NCI-H524 treated with DMSO at 0.1 percent for 48 hours (cell line): Measurements from ENCODE around the gene CRY2.
A peak's percentile ranks its signal among the peaks of the same experiment; 100 is the strongest.

Experiments used
- DNase-seq: peaks from one replicate; lab custom pipeline; 2025; lab: John Stamatoyannopoulos, UW

CRY2 gene

DNA sequence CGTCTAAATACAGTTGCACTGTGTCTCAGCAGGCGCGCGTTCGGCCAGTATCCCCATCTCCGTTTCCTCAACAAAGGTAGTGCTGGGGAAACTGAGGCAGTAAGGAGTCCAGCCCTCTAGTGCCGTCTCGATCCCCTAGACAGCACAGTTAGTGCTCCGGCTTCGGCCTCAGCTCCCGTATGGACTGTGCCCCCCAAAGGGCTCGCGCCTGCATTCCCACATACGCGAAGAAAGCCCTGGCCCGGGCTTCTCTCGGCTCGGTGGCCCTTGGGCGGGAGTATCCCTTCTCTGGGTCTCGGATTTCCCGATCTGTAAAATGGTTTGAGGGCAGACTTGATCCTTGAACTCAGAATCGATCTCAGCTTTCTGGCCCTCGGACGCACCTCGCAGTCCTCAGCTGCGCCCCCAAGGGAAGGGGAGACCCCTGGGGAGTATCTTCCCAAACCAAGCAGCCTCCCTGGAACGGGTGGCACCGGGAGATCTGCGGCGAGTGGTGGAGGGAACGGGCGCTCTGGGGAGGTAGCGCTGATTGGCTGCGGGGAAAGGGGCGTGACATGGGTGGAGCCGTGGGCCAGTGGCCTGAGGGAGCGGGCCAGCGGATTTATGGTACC lies 71.2 kb downstream of the CRY2 start:
- DNase-seq: peak; percentile 28

DNA sequence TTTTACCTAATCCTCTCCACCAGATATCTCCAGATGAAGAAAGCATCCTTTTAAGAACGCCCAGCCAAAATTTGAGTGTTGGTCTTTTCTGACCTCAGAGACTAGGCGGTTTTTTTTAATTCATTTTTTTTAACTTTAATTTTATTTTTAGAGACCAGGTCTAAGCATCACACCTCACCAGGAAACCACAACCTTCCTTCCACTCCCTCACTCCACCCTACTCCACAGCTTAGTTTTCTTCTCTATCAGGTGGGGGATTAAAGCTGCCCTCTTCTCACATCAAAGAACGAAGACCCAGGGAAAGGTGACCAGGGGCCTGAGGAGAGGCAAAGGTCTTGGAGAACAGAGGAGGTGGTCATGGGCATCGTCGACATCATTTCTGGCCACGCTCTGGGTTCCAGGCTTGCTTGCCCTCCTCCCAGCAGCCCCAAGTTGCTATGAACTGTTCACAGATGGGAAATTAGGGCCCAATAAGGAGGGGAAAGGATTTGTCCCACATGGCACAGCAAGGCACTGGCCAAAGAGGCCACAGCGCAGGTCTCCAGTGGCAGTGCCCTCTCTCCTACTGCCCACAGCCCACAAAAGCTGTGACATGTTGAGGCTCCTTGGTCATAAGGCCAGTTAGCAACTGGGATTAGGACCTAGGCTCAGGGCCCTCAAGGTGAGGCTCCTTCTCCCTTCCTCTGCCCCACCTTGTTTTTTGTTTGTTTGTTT lies 71.8 kb downstream of the CRY2 start:
- no peak for DNase-seq

DNA sequence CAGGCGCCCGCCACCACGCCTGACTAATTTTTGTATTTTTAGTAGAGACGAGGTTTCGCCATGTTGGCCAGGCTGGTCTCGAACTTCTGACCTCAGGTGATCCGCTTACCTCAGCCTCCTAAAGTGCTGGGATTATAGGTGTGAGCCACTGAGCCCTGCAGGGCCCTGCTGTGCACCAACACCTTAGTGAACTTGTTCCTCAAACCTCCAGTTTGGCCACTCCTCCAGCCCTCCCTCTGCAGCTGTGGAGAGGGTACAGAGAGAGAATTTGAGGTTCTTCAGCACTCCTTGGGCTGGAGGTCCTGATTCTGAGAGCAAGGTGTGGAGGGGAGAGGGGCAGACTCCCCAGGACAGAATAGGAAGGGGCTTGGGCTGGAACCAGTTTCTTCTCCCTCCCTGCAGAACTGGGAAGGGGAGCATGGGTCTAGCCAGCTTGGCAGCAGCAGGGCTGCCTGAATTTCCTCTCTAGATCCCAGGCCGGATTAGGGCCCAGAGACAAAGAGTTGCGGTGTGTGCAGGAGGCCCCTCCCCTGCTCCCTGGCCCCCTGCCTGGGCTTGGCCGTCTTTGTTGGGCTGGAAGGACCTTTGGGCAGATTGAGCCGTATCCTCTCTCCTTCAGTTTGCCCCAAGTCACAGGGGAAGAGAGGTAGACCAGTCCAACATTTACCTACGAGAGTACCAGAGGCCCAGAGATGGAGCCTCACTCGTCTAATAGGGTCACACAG lies 72.7 kb downstream of the CRY2 start:
- no peak for DNase-seq

DNA sequence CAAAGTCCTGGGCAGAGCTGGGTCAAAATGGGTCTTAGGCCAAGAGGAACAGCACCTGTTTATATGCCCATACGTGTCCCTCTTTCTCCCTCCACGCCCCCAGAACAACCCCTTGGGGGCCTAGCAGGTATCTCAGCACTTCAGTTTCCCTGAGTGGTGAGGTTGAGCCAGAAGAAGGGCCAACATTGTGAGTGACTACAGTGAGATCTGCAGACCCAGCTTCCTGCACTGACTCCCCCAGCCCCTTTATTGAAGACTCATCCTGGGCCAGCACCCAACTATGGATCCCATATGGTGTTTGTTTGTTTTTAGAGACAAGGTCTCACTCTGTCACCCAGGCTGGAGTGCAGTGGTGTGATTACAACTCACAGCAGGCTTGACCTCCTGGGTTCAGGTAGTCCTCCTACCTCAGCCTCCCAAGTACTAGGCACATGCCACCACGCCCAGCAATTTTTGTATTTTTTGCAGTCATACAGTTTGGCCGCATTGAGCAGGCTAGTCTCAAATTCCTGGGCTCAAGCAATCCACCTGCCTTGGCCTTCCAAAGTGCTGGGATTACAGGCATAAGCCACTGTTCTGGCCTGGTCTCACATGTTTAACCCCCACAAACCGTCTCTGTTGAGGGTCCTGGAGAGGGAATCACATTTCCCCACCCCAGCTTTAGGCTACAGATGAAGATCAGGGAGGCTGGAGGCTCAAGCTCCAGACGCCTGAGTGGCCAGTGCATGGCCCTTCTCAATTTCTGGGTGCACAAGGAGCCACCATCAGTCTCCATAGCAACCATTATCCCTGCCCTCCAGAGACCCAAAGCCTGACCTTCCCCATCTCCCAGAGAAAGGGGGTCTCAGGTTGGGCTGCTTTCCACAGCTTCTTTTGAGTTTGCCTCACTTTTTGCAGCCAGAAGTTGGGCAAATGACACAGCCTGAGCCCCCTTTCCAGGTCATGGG lies 73.5 kb downstream of the CRY2 start:
- no peak for DNase-seq

DNA sequence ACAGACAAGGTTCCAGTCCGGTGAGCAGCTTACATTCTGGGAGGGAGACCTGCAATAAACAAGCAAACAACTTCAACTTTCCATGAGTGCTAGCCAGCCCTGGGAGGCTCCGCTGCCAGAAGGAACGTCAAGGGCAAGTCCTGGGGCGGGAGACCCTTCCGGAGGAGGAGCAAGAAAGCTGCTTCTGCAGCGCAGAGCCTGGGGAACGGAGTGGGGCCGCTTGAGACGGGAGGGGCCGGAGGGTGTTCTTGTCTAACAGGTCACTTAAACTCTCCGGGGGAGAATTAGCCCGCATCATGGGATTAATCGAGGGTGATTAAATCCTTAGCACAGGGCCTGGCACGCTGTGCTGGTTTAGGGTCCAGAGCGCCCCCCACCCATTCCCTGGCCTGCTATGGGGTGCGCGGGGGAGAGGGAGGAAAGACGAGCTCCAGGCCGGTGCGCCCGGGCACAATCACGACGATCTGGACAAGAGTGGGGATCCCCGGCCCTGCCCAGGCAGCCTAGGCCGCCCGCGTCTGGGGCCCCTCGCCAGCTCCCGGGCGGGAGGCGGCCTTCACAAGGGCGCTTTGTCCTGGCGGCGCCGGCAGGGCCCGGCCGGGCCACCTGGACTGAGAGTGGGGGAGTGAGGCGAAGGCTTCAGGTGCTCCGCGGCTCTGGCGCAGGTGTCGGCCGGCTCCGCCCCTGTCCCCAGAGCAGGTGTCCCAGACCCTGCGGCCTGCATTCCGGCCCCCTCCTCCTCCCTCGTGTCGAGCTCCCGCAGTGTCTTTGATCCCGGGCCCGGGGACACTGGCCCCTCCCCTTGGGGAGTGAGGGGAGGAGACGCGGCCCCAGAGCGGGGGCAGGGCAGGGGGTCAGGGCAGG lies 74.5 kb downstream of the CRY2 start:
- DNase-seq: no peak

DNA sequence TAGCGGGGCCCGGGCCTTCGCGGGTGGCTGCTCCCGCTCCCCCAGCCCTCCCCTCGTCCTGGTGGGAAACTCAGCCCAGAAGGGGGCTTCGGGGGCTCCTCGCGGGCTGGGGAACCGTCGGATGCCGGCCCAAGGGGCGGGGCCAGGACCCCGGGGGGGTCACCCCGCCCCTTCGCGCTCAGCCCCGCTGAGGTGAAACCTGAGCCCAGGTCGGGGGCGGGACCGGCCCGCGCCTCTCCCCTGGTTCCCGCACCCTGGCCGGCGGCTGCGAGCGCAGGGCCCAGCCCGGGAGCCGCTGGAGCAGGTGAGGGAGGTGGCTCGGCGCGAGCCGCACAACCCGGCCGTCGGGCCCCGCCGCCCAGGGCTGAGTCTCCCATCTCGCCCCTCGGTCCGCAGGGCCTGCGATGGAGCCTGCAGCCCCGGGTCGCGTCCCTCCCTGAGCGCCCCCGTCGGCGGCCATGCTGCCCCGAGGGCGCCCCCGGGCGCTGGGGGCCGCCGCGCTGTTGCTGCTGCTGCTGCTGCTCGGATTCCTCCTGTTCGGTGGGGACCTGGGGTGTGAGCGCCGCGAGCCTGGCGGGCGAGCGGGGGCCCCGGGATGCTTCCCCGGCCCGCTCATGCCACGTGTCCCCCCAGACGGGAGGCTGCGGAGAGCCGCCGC lies 75.3 kb downstream of the CRY2 start, which contains the start of gene LARGE2:
TSS of gene LARGE2 (plus strand) at position 232 of the 658 bp plus-strand sequence. CDS start at position 459, 227 bp downstream.
- DNase-seq: no peak

DNA sequence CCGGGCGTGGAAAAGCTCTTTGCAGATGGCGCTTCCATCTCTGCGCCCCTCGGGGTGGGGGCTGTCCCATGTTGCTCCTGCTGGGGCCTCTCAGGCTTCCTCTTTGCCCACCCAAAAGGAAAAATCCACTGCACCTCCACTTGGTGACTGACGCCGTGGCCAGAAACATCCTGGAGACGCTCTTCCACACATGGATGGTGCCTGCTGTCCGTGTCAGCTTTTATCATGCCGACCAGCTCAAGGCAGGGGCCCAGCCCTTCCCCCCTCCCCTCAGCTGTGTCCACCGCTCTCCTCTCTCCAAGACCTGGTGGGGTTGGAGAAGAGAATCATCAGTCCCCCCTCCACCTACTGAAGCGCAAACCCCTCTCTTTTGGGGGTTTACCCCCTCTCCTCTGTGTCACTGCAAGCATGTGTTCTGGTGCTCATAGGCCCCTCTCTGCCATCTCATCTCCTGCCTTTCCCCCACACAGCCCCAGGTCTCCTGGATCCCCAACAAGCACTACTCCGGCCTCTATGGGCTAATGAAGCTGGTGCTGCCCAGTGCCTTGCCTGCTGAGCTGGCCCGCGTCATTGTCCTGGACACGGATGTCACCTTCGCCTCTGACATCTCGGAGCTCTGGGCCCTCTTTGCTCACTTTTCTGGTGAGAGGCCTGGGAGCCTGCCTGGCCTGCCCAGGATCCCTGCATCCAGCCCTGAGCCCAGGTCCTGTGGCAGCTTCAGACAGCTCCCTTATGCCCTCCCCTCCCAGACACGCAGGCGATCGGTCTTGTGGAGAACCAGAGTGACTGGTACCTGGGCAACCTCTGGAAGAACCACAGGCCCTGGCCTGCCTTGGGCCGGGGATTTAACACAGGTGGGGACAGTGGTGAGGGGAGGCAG lies 77.0 kb downstream of the CRY2 start:
- DNase-seq: no peak

DNA sequence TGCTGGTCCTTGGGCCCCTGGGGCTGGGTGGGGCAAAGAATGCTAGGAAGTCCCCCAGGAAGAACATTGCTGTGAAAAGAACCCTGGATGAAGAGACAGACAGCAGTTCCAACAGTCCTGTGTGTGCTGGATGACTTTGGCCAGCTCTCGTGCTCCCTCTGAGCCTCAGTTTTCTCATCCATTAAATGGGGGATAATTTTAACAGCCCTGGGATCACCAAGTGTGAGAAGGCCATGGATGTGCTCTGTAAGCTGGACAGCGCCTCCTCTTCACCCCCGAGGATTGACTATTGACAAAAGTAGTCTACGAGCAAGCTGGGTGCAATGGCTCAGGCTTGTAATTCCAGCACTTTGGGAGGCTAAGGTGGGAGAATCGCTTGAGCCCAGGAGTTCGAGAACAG lies 77.7 kb downstream of the CRY2 start:
- no peak for DNase-seq

DNA sequence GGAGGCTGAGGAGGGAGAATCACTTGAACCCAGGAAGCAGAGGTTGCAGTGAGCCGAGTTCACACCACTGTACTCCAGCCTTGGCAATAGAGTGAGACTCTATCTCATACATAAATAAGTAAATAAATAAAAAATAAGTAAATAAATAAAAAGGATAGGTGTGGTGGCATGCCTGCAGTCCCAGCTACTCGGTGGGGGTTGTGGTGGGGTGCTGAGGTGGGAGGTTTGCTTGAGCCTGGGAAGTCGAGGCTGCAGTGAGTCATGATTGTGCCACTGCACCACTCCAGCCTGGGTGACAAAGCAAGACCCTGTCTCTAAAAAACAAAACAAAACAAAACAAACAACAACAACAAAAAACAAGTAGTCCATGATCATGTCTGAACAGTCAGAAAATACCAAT lies 78.3 kb downstream of the CRY2 start:
- DNase-seq: no peak

DNA sequence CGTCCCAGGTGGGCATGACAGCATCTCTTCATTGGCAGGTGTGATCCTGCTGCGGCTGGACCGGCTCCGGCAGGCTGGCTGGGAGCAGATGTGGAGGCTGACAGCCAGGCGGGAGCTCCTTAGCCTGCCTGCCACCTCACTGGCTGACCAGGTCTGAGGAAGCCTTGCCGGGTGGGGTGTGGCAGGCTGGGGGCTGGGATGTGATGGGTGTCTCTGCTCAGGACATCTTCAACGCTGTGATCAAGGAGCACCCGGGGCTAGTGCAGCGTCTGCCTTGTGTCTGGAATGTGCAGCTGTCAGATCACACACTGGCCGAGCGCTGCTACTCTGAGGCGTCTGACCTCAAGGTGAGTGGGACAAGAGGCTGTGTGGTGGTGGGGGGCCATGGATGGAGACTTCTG lies 78.7 kb downstream of the CRY2 start:
- DNase-seq: no peak

DNA sequence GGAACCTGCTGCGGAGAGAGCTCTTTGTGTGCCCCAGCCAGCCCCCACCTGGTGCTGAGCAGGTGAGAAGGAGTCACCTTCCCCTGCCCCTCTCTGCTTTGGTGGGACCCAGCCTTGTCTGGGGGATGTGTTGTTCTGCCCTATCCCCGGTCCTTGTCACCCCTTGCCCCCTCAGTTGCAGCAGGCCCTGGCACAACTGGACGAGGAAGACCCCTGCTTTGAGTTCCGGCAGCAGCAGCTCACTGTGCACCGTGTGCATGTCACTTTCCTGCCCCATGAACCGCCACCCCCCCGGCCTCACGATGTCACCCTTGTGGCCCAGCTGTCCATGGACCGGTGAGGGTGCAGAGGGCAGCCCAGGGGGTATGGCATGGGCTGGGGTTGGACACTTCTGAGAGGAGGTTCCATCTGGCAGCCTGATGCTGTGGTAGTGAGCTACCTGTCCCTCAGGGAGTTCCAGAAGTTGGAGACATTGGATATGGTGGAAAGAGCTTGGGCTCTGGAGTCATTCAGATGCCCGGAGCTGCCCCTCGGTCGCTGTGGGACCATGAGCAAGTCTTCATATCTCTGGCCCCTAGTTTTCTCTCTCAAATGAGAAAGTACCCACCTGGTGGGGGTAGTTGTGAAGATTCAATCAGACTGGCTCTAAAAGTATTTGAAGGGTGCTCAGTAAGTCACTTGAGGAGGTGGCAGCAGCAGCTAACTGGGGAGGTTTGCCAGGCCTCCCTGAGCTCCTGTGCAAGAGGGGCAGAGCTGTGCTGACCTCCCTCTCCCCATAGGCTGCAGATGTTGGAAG lies 79.5 kb downstream of the CRY2 start:
- no peak for DNase-seq

DNA sequence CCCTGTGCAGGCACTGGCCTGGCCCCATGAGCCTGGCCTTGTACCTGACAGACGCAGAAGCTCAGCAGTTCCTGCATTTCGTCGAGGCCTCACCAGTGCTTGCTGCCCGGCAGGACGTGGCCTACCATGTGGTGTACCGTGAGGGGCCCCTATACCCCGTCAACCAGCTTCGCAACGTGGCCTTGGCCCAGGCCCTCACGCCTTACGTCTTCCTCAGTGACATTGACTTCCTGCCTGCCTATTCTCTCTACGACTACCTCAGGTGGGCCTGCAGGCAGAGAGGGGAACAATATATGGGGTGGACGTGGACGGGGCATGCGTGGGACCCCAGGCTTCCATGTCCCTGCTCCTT lies 80.0 kb downstream of the CRY2 start:
- no peak for DNase-seq

DNA sequence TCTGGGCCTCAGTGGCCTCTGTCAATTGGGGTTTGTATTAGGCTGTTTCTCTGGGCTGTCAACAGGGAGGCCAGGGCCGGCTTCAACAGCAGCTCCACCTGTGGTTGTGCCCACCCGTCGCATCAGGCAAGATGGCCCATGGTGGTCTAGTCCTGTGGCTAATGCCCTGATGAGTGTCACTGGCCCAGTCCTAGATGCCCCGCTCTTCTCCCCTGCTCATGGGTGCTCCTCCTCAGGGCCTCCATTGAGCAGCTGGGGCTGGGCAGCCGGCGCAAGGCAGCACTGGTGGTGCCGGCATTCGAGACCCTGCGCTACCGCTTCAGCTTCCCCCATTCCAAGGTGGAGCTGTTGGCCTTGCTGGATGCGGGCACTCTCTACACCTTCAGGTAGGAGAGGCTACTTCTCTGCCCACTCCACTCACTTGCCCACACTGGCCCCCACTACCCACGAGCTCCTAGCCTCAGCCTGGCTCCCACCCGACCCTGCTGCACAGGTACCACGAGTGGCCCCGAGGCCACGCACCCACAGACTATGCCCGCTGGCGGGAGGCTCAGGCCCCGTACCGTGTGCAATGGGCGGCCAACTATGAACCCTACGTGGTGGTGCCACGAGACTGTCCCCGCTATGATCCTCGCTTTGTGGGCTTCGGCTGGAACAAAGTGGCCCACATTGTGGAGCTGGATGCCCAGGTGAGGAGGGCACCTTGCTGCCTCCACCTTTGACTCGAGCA lies 80.6 kb downstream of the CRY2 start:
- no peak for DNase-seq

DNA sequence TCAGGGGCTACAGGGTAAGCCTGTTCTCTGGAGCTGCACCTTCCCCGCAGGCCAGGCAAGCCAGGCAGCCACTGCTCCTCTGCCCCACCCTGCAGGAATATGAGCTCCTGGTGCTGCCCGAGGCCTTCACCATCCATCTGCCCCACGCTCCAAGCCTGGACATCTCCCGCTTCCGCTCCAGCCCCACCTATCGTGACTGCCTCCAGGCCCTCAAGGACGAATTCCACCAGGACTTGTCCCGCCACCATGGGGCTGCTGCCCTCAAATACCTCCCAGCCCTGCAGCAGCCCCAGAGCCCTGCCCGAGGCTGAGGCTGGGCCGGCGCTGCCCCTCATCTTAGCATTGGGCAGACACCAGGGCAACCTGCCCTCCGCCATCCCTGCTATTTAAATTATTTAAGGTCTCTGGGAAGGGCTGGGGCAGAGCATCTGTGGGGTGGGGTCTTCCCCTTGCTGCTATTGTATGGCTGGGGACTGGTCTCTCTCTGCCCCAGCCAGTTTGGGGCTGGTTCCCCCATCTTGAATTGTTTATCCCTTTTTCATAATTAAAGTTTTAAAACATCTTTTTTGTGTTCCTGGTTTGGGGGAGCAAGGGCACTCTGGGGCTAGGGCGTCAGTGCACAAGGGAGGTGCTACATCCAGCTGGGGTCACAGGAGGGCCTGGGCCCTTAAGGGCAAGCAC lies 81.4 kb downstream of the CRY2 start:
- DNase-seq: no peak

DNA sequence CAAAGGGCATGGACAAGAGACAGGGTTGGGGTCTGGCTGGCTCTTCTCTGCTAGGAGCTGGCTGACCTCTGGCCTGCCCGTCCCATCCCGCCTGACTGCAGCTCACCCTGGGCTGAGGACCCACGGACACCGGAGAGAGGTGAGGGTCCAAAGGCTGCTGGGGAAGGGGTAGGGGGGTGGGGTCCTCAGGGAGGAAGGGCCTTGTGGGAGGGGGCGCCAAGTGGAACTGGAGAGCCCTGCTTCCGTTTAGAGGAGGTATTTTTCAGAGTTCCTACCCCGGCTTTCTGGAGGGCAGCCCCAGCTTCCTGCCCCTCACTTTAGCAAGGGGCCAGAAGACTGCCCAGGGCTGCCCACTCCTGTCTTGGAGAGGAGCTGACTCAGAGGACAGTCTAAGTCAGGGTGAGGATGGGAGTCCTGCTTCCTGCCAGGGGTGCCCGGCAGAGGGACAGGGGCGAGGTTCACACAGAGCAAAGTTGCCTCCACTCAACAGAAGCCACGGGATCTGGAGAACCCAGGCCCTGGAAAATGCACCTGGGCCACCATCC lies 82.3 kb downstream of the CRY2 start:
- DNase-seq: no peak

DNA sequence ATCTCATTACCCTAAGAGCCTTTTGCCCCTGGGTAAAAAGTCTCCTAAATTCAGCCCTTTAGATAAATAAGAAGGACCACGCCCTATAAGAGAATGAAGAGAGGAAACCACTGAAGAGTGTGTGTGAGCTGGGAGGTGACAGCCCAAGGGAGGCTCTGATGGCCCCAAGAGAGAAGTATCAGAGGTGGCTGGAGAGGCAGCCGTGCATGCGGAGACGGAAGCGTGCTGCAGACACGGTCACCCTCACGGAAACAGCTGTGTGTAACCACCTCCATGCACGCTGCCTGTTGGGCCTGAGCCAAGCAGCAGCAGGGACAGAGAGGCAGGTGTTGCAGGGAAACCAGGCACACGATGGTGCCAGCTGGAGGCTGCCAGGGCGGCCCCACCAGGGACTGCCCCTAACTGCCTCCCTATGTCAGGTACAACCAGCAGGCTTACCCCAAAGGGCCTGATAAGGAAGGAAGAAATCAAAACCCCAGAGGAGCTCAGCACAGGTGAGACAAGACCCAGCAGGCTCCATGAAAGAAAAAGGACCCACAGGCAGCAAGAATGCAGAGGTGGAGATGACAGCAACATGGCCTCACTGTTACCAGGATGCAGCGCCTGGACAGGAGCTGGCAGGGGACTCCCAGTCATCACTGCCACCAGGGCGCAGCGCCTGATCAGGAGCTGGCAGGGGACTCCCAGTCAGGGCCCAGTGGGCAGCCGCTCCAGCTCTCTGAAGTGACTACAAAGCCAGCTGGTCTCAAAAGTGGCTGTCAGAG lies 82.9 kb downstream of the CRY2 start:
- DNase-seq: no peak
